Body of pancreas (tissue), 4 donors: ENCODE results near the gene CFAP161. TPM values are rescaled to one million over a fixed set of nuclear protein-coding genes. Genes with fewer than 3 reads are reported as not detected.
A peak's percentile ranks its signal among the peaks of the same experiment; 100 is the strongest.

Experiments
- ATAC-seq: fragments of 150-250 bp; one replicate; pipeline ENCODE4 v1.9.1; 2016
- DNase-seq, 4 donors: peaks; one replicate each; pipeline ENCODE4 v3.0.0-alpha.2; 2019
- H3K27ac ChIP-seq, 4 donors: fragments of 200-600 bp; sonication (generic); 1 replicate in 3 of 4; 2 replicates in 1 of 4; pipeline versions ENCODE4 v1.5.1 to v1.6.1; 2016 to 2019; ENCODE audit warnings: mild to moderate bottlenecking in 1 of 4, mixed read lengths in 1 of 4, moderate library complexity in 1 of 4
- H3K27me3 ChIP-seq, 2 donors: fragments of 200-600 bp; sonication (generic); one replicate each; pipeline ENCODE4 v1.6.0; 2016; ENCODE audit warnings: mild to moderate bottlenecking in 1 of 2
- H3K36me3 ChIP-seq, 2 donors: fragments of 200-600 bp; sonication (generic); replicated peaks in 1 of 2; 2 replicates each; pipeline ENCODE4 v1.5.1; 2016; ENCODE audit warnings: low read depth in 2 of 2; ENCODE audit not compliant: insufficient read depth in 1 of 2
- H3K4me1 ChIP-seq: fragments of 200-600 bp; sonication (generic); one replicate; pipeline ENCODE4 v1.6.0; 2016
- H3K4me3 ChIP-seq, 2 donors: fragments of 200-600 bp; sonication (generic); 1 replicate in 1 of 2; 2 replicates in 1 of 2; pipeline ENCODE4 v1.5.1; 2016 to 2019
- H3K9me3 ChIP-seq, 3 donors: fragments of 200-600 bp; sonication (generic); 1 replicate in 2 of 3; 2 replicates in 1 of 3; pipeline ENCODE4 v1.5.1; 2016
- CTCF ChIP-seq, 7 experiments: fragments of 450-650 bp in 4 of 7; fragments of 200-600 bp in 3 of 7; sonication (generic) in 3 of 7; IDR thresholded peaks; one replicate each; pipeline ENCODE4 v1.5.1; 2016 to 2019; ENCODE audit warnings: antibody characterized with exemption in 7 of 7
- POLR2A ChIP-seq, 3 donors: fragments of 450-650 bp; IDR thresholded peaks; one replicate each; pipeline ENCODE4 v1.6.1; 2016; ENCODE audit warnings: antibody characterized with exemption in 3 of 3, mild to moderate bottlenecking in 2 of 3
- WGBS, 2 donors: methylation state at CpG; one replicate each; pipeline ENCODE4 v1.1.5; 2017; 5-methylcytosine and 5-hydroxymethylcytosine counted together
- intact Hi-C: fragments of 100-400 bp; cut with DNase I; formaldehyde crosslinking; loops from one replicate; pipeline ENCODE4 v1.15.1; 2023
- total RNA-seq, 2 donors: library from RNA; depleted of rRNA; stranded (reverse); fragments of >200 nt; gene quantifications; one replicate each; pipeline ENCODE4 v1.1.0, GENCODE V29; 2016

The CFAP161 gene
- total RNA-seq, 2 donors from 2014 or later = not detected

DNA sequence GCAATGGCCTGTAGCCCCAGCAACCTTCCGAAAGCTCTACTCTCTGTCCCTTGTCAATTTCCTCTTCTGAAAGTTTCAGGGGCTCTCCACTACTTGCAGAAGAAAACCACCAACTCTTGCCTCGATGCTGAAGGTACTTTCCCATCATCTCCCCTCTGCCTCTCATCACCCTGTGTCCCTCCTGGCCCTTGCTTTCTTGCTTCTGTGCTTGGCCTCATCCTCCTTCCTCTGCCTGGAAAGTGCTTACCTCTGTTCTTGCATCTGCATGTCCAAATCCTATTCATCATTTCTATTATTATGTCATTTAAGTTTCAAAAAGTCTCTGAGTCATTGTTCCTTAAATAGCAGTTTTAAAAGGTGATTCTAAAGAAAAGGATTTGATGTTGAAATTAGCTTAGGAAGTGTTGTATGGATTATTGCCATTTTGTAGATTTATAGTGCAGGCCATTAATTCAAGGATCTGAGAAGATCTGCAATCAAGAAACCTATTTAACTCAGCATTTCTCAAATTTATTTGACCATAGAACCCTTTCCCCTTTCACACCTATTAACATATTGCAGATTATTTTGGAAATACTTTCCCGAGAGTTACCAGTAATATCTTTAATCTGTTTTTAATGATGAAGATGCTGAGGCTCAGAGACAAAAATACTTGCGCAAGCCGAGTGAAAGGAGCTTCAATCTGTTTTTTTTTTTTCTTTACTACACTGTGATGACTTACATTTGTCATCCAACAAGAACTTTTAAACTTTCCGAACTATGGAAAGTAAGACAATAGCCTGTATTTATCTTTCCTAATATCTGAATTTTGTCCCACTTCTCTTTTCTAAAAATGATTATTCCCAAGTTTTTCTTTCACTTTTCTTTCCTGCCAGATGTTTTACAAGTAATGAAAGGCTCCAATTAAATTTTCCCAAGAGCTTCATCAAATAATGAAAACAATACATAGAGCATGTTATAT is 22.3 kb upstream of the CFAP161 start:
- intact Hi-C loops = no loop called here
- H3K4me1 ChIP-seq = peaks cover 15% of the 10 kb centered on the region
- H3K36me3 ChIP-seq = no peaks in the 10 kb centered on the region
- DNase-seq (no peak), ATAC-seq (no peak)
- H3K4me3 ChIP-seq = no peak overlapping the region
- whole genome bisulfite sequencing, 2 donors = 75 to 79% methylated on average over 6 of the region's 6 CpGs
- H3K27me3 ChIP-seq = no peaks in the 10 kb centered on the region
- H3K27ac ChIP-seq = no peak overlapping the region
- no peaks in the 10 kb centered on the region for H3K9me3 ChIP-seq
- TF ChIP-seq POLR2A (IDR thresholded peaks at IDR 0.05) = no peak
- no peak for TF ChIP-seq CTCF (IDR thresholded peaks at IDR 0.05)

GRCh38 chr15:81113204-81113657 is 20.8 kb upstream of the CFAP161 start:
- Histone ChIP-seq H3K36me3 (no peaks in the 10 kb centered on the region), H3K27ac (peak overlapping the region; percentile 27 to 68 (median 47)), H3K4me1 (peaks cover 17% of the 10 kb centered on the region), H3K4me3 (no peak overlapping the region), H3K27me3 (no peaks in the 10 kb centered on the region), H3K9me3 (no peaks in the 10 kb centered on the region)
- 7 to 10% methylated on average over 3 of the region's 3 CpGs for WGBS, 2 donors
- ATAC-seq = peak; percentile 97
- intact Hi-C loops = no loop called here
- peak; percentile 16 to 50 (median 30) for DNase-seq
- peak in 1 of 3 donors; percentile 18 for TF ChIP-seq POLR2A (IDR thresholded peaks at IDR 0.05)
- no peak for TF ChIP-seq CTCF (IDR thresholded peaks at IDR 0.05)

GRCh38 chr15:81113861-81114291 is 20.2 kb upstream of the CFAP161 start:
- Histone ChIP-seq H3K4me3 (no peak overlapping the region), H3K9me3 (no peaks in the 10 kb centered on the region), H3K27ac (peak overlapping the region in 3 of 4 donors; percentile 39 to 68 (median 55)), H3K36me3 (no peaks in the 10 kb centered on the region), H3K27me3 (no peaks in the 10 kb centered on the region), H3K4me1 (peaks cover 20% of the 10 kb centered on the region)
- intact Hi-C loops = no loop called here
- 20 to 25% methylated on average over 3 of the region's 3 CpGs for WGBS, 2 donors
- no peak for DNase-seq
- TF ChIP-seq POLR2A (IDR thresholded peaks at IDR 0.05) (no peak), CTCF (IDR thresholded peaks at IDR 0.05) (no peak)
- ATAC-seq = no peak

DNA sequence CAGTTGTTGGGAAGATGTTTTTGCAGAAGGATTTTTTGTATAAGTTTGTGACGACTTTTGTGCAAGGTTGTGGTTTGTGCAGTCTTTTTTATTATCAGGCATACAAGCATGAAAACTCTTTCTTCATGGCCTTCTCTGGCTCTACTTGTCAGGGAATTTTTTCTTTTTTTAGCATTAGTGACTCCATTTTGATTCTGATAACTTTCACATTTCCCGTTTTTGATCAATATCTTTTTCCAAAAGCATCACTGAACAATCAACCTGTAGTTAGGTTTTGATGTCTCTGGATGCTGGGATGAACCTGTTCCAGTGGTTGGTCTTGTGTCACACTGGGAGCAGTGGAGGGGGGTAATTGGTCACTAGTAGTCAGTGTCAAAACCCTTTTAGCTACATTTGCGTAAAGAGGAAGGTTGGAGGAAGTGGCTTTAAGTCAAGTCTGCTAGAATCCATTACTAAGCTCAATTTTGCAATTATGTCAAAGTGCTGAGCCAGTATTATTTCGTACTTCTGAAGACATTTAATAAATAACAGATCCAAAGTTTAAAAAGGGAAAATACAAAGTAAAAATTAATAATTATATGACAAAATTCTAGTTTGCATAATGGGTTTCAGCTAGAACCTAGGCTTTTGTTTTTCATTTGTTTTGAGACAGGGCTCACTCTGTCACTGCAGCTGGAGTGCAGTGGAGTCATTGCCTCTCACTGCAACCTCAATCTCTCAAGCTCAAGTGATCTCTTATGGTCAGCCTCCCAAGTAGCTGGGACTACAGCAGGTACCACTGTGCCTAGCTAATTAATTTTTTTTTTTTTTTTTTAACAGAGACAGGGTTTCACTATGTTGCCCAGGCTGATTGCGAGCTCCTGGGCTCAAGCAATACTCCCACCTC is 18.8 kb upstream of the CFAP161 start:
- H3K27ac ChIP-seq = no peak overlapping the region
- DNase-seq (no peak), ATAC-seq (no peak)
- H3K36me3 ChIP-seq = no peaks in the 10 kb centered on the region
- intact Hi-C loops = no loop called here
- no peaks in the 10 kb centered on the region for H3K27me3 ChIP-seq
- peaks cover 20% of the 10 kb centered on the region for H3K4me1 ChIP-seq
- TF ChIP-seq POLR2A (IDR thresholded peaks at IDR 0.05) = no peak
- no peak for TF ChIP-seq CTCF (IDR thresholded peaks at IDR 0.05)
- H3K9me3 ChIP-seq = no peaks in the 10 kb centered on the region
- 73 to 91% methylated on average over 5 of the region's 5 CpGs for WGBS, 2 donors
- H3K4me3 ChIP-seq = no peak overlapping the region
